MM.1S (cell line): Measurements from ENCODE around the gene PRXL2A.
"Not testable (repeated sequence)": the region's sequence is repeated elsewhere in the genome, so short reads cannot be mapped to it uniquely, and the experiment has no call there.

ENCODE experiments used
- DNase-seq: peaks from one replicate; pipeline ENCODE4 v3.0.0-alpha.2; 2015
- H2AFZ ChIP-seq: fragments of 300-600 bp; sonication (generic); 2 replicates; pipeline ENCODE4 v1.6.0; 2016; ENCODE audit warnings: antibody characterized with exemption, low read length
- H3F3A ChIP-seq: fragments of 300-600 bp; sonication (generic); 2 replicates; pipeline ENCODE4 v1.6.1; 2016; ENCODE audit warnings: mild to moderate bottlenecking, antibody characterized with exemption, low read length, moderate library complexity, mixed read lengths; ENCODE audit not compliant: insufficient read depth
- H3K27ac ChIP-seq: fragments of 300-600 bp; sonication (generic); 2 replicates; pipeline ENCODE4 v1.5.1; 2016; ENCODE audit warnings: mild to moderate bottlenecking, low read length
- H3K27me3 ChIP-seq: fragments of 300-600 bp; sonication (generic); replicated peaks from 2 replicates; pipeline ENCODE4 v1.6.0; 2016; ENCODE audit warnings: low read length; ENCODE audit not compliant: insufficient read depth
- H3K36me3 ChIP-seq: fragments of 300-600 bp; sonication (generic); replicated peaks from 2 replicates; pipeline ENCODE4 v1.6.1; 2016; ENCODE audit warnings: mild to moderate bottlenecking, low read length, mixed read lengths; ENCODE audit not compliant: insufficient read depth
- H3K4me1 ChIP-seq: fragments of 300-600 bp; sonication (generic); 2 replicates; pipeline ENCODE4 v1.6.1; 2016; ENCODE audit warnings: low read length, mixed read lengths
- H3K4me2 ChIP-seq: fragments of 300-600 bp; sonication (generic); 2 replicates; pipeline ENCODE4 v1.6.0; 2016; ENCODE audit warnings: low read depth, low read length
- H3K4me3 ChIP-seq: fragments of 300-600 bp; sonication (generic); 2 replicates; pipeline ENCODE4 v1.5.1; 2016; ENCODE audit warnings: low read length, mixed read lengths
- H3K79me2 ChIP-seq: fragments of 300-600 bp; sonication (generic); 2 replicates; pipeline ENCODE4 v1.6.1; 2016; ENCODE audit warnings: mixed run types, low read length, mixed read lengths
- H3K9ac ChIP-seq: fragments of 300-600 bp; sonication (generic); 2 replicates; pipeline ENCODE4 v1.6.1; 2016; ENCODE audit warnings: low read length, mixed read lengths
- H3K9me2 ChIP-seq: fragments of 300-600 bp; sonication (generic); replicated peaks from 2 replicates; pipeline ENCODE4 v1.6.1; 2016; ENCODE audit warnings: mild to moderate bottlenecking, low read length, mixed read lengths; ENCODE audit not compliant: insufficient read depth
- H3K9me3 ChIP-seq: fragments of 300-600 bp; sonication (generic); replicated peaks from 2 replicates; pipeline ENCODE4 v1.6.1; 2016; ENCODE audit warnings: mild to moderate bottlenecking, low read length, mixed read lengths; ENCODE audit not compliant: insufficient read depth
- H4K20me1 ChIP-seq: fragments of 300-600 bp; sonication (generic); 2 replicates; pipeline ENCODE4 v1.6.1; 2016; ENCODE audit warnings: mild to moderate bottlenecking, low read length, moderate library complexity, mixed read lengths; ENCODE audit not compliant: insufficient read depth
- CTCF ChIP-seq: fragments of 300-600 bp; sonication (generic); IDR thresholded peaks from 2 replicates; pipeline ENCODE4 v1.5.1; 2016; ENCODE audit warnings: antibody characterized with exemption, low read length, mixed read lengths
- EZH2 ChIP-seq: fragments of 300-600 bp; sonication (generic); optimal IDR thresholded peaks from 2 replicates; pipeline ENCODE3; 2017; ENCODE audit warnings: low read depth, mild to moderate bottlenecking, antibody characterized with exemption, low read length, mixed read lengths
- EZH2phosphoT487 ChIP-seq: fragments of 300-600 bp; sonication (generic); IDR thresholded peaks from 2 replicates; pipeline ENCODE4 v1.6.1; 2018; ENCODE audit warnings: antibody characterized with exemption, low read length

Gene PRXL2A

GRCh38 chr10:80477813-80478212, 69.5 kb downstream of the PRXL2A start:
- H3K9ac ChIP-seq = no peak overlapping the region
- H3K4me3 ChIP-seq = no peak overlapping the region
- no peak for DNase-seq
- no peaks in the 10 kb centered on the region for H3K9me2 ChIP-seq
- no peaks in the 10 kb centered on the region for H3K4me1 ChIP-seq
- H4K20me1 ChIP-seq = no peaks in the 10 kb centered on the region
- no peaks in the 10 kb centered on the region for H3F3A ChIP-seq
- no peak overlapping the region for H3K4me2 ChIP-seq
- no peak for TF ChIP-seq EZH2phosphoT487
- TF ChIP-seq EZH2 = no peak
- TF ChIP-seq CTCF = no peak
- H2AFZ ChIP-seq = no peak overlapping the region
- H3K27ac ChIP-seq = no peak overlapping the region
- H3K27me3 ChIP-seq = no peaks in the 10 kb centered on the region
- no peaks in the 10 kb centered on the region for H3K79me2 ChIP-seq
- H3K36me3 ChIP-seq = no peaks in the 10 kb centered on the region
- no peaks in the 10 kb centered on the region for H3K9me3 ChIP-seq

- H2AFZ ChIP-seq, H3K9me2 ChIP-seq, H3K4me2 ChIP-seq, H4K20me1 ChIP-seq, H3K4me1 ChIP-seq, H3K36me3 ChIP-seq, DNase-seq, H3K27ac ChIP-seq, H3F3A ChIP-seq, H3K4me3 ChIP-seq, H3K9me3 ChIP-seq, H3K27me3 ChIP-seq, H3K79me2 ChIP-seq, H3K9ac ChIP-seq: not testable (repeated sequence)
These were observed 72.0 kb downstream of the PRXL2A start for GRCh38 chr10:80480373-80480772.

GRCh38 chr10:80480852-80481251, 72.5 kb downstream of the PRXL2A start:
- Histone ChIP-seq H3K27me3 (no peaks in the 10 kb centered on the region), H3K4me3 (no peak overlapping the region), H3K9me2 (no peaks in the 10 kb centered on the region), H2AFZ (no peak overlapping the region), H3K27ac (no peak overlapping the region), H3K36me3 (no peaks in the 10 kb centered on the region), H3K9ac (no peak overlapping the region), H3K4me2 (no peak overlapping the region), H3K79me2 (no peaks in the 10 kb centered on the region), H3K4me1 (no peaks in the 10 kb centered on the region), H3K9me3 (no peaks in the 10 kb centered on the region), H3F3A (no peaks in the 10 kb centered on the region), H4K20me1 (no peaks in the 10 kb centered on the region)
- DNase-seq = no peak
- TF ChIP-seq CTCF (no peak), EZH2 (no peak), EZH2phosphoT487 (no peak)

GRCh38 chr10:80484243-80484642, 75.9 kb downstream of the PRXL2A start:
- Histone ChIP-seq H3K4me3 (no peak overlapping the region), H3K79me2 (no peaks in the 10 kb centered on the region), H3K9me3 (no peaks in the 10 kb centered on the region), H3K27ac (no peak overlapping the region), H3K9ac (no peak overlapping the region), H3K9me2 (no peaks in the 10 kb centered on the region), H2AFZ (no peak overlapping the region), H3K4me2 (no peak overlapping the region), H3K4me1 (no peaks in the 10 kb centered on the region), H4K20me1 (no peaks in the 10 kb centered on the region), H3K36me3 (no peaks in the 10 kb centered on the region), H3F3A (no peaks in the 10 kb centered on the region), H3K27me3 (no peaks in the 10 kb centered on the region)
- TF ChIP-seq CTCF (no peak), EZH2phosphoT487 (no peak), EZH2 (no peak)
- DNase-seq = no peak
